ENCODE results near the gene BPIFB3.
"Not testable (repeated sequence)": the region's sequence is repeated elsewhere in the genome, so short reads cannot be mapped to it uniquely, and the experiment has no call there.

The BPIFB3 gene

DNA sequence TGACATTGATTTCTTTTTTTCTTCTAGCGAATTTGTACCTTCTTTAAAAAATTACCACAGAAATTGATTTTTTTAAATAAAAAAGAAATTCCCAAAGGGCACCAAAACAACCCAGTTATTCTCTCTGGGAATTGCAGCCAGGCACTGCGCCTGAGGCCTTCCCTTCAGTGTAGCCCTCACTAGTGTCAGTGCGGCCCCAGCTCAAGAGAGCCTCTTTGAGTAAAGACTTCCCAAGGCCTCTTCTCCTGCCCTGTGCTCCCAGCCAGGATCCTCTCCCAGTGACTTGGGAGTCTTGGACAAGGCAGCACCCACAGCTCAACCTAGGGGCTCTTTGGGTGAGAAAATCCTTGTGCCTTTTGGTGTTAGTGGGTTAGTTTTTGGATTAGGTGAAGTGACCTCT is 67.2 kb downstream of the BPIFB3 start:
- DNase-seq (ENCODE audit: low read depth), result no peak

DNA sequence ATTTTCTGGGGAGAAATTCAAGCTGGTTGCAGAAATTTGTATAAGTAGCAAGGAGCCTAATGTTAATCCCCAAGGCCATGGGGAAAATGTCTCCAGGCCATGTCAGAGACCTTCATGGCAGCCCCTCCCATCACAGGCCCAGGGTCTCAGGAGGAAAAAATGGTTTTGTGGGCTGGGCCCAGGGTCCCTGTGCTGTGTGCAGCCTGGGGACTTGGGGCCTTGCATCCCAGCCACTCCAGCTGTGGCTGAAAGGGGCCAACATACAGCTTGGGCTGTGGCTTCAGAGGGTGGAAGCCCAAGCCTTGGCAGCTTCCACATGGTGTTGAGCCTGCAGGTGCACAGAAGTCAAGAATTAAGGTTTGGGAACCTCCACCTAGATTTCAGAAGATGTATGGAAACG is 68.6 kb downstream of the BPIFB3 start:
- not testable (repeated sequence) for DNase-seq (ENCODE audit: low read depth)
